GM12878 (cell line): ENCODE data around the gene TECR. TPM values are rescaled to one million over a fixed set of nuclear protein-coding genes. Genes with fewer than 3 reads are reported as not detected.

Source experiments
- ATAC-seq: fragments of 200-7000 bp; cut with Tn5 transposase; 3 replicates; pipeline ENCODE4 v1.9.1; 2020; ENCODE audit warnings: mild to moderate bottlenecking, moderate library complexity
- BruUV-seq: library from RNA; stranded (reverse); fragments of 400-500 nt; replicated peaks from 2 replicates; lab custom pipeline; 2021; lab: Mats Ljungman, UMichigan
- CTCF ChIA-PET: fragments of 300-600 bp; sonication (Branson Sonifier 250); formaldehyde crosslinking; extraction: SDS; loops from one replicate; lab custom pipeline; 2021; ENCODE audit warnings: inconsistent platforms; lab: Yijun Ruan, JAX
- POLR2A ChIA-PET: fragments of 350-600 bp; formaldehyde crosslinking; extraction: SDS; loops from one replicate; lab custom pipeline; 2021; ENCODE audit warnings: inconsistent platforms; lab: Charles Lee
- RAD21 ChIA-PET: fragments of 300-600 bp; sonication (Branson Sonifier 250); formaldehyde crosslinking; loops from one replicate; lab custom pipeline; 2023; ENCODE audit warnings: antibody characterized with exemption; ENCODE audit not compliant: unreplicated experiment; lab: Charles Lee
- SMC1A ChIA-PET: fragments of 300-600 bp; sonication (Branson Sonifier 250); formaldehyde crosslinking; loops from one replicate; lab custom pipeline; 2023; ENCODE audit not compliant: unreplicated experiment, uncharacterized antibody; lab: Charles Lee
- DNase-seq: peaks from one replicate; pipeline ENCODE4 v3.0.0-alpha.2; 2011; ENCODE audit warnings: low read depth, low spot score
- FAIRE-seq: peaks from 3 replicates; lab custom pipeline; 2011; peaks lifted over from hg19 to GRCh38; lab: Jason Lieb, UNC
- H2AFZ ChIP-seq: 2 replicates; pipeline ENCODE4 v1.6.0; 2011; ENCODE audit warnings: low read depth, low read length, control low read depth; ENCODE audit not compliant: control insufficient read depth
- H3K27ac ChIP-seq: 2 replicates; pipeline ENCODE4 v1.5.1; 2011; ENCODE audit warnings: control low read depth; ENCODE audit not compliant: control insufficient read depth, insufficient read depth
- H3K27me3 ChIP-seq, 2 experiments: replicated peaks in 1 of 2; 2 replicates each; pipeline versions ENCODE4 v1.6.0 to v1.6.1; 2011; ENCODE audit warnings: low read length in 1 of 2; ENCODE audit not compliant: control insufficient read depth in 2 of 2, insufficient read depth in 2 of 2
- H3K36me3 ChIP-seq, 2 experiments: 2 replicates each; pipeline ENCODE4 v1.5.1; 2011; ENCODE audit warnings: low read length in 1 of 2; ENCODE audit not compliant: control insufficient read depth in 2 of 2, insufficient read depth in 2 of 2
- H3K4me1 ChIP-seq: 2 replicates; pipeline ENCODE4 v1.6.1; 2011; ENCODE audit warnings: mild to moderate bottlenecking, low read length, moderate library complexity, mixed read lengths; ENCODE audit not compliant: control insufficient read depth, insufficient read depth
- H3K4me2 ChIP-seq: 2 replicates; pipeline ENCODE4 v1.6.0; 2011; ENCODE audit warnings: control low read depth; ENCODE audit not compliant: control insufficient read depth, insufficient read depth
- H3K4me3 ChIP-seq: fragments of 200-600 bp; sonication (generic); 2 replicates; pipeline ENCODE4 v1.5.1; 2016
- H3K79me2 ChIP-seq: 2 replicates; pipeline ENCODE4 v1.6.0; 2011; ENCODE audit warnings: low read length; ENCODE audit not compliant: control insufficient read depth, insufficient read depth
- H3K9ac ChIP-seq: 2 replicates; pipeline ENCODE4 v1.8.0; 2011; ENCODE audit warnings: low read length, control low read depth, mixed read lengths; ENCODE audit not compliant: control insufficient read depth, insufficient read depth
- H3K9me3 ChIP-seq: replicated peaks from 3 replicates; pipeline ENCODE4 v1.5.1; 2011; ENCODE audit warnings: mild to moderate bottlenecking, low read length; ENCODE audit not compliant: control insufficient read depth, insufficient read depth
- H4K20me1 ChIP-seq: 2 replicates; pipeline ENCODE4 v1.6.0; 2011; ENCODE audit not compliant: control insufficient read depth, insufficient read depth
- BACH1 ChIP-seq: fragments of 450-650 bp; IDR thresholded peaks from 2 replicates; pipeline ENCODE4 v1.6.1; 2017; ENCODE audit warnings: mild to moderate bottlenecking, borderline replicate concordance
- GATAD2B ChIP-seq: fragments of 450-650 bp; conservative IDR thresholded peaks from 2 replicates; pipeline ENCODE4 v1.6.1; 2017; ENCODE audit warnings: low read depth, mild to moderate bottlenecking, moderate library complexity
- IKZF2 ChIP-seq, 2 experiments: fragments of 450-650 bp; IDR thresholded peaks; 2 replicates each; pipeline ENCODE4 v1.6.1; 2017; ENCODE audit warnings: mild to moderate bottlenecking in 2 of 2, moderate library complexity in 2 of 2
- NR2C2 ChIP-seq: IDR thresholded peaks from 2 replicates; pipeline ENCODE4 v1.6.1; 2011; ENCODE audit warnings: borderline replicate concordance, low read depth; ENCODE audit not compliant: control insufficient read depth, insufficient read length
- POLR2A ChIP-seq: IDR thresholded peaks from 2 replicates; pipeline ENCODE4 v1.6.1; 2011; ENCODE audit warnings: low read depth, mild to moderate bottlenecking, low read length
- RB1 ChIP-seq: fragments of 450-650 bp; formaldehyde crosslinking; IDR thresholded peaks from 2 replicates; pipeline ENCODE4 v1.6.1; 2017; ENCODE audit warnings: mild to moderate bottlenecking, borderline replicate concordance
- TCF3 ChIP-seq: IDR thresholded peaks from 2 replicates; pipeline ENCODE4 v1.6.1; 2012; ENCODE audit warnings: low read depth, mild to moderate bottlenecking, low read length, borderline replicate concordance; ENCODE audit not compliant: insufficient read depth
- WGBS: methylation state at CpG from one replicate; pipeline ENCODE4 v1.1.6; 2016; ENCODE audit warnings: low lambda C conversion rate; ENCODE audit not compliant: insufficient replicate concordance, insufficient coverage; ENCODE audit errors: missing lambda C conversion rate; 5-methylcytosine and 5-hydroxymethylcytosine counted together
- in situ Hi-C: fragments of 300-500 bp; cut with MboI; formaldehyde crosslinking; loops from 9 replicates; pipeline ENCODE4 v1.14.3; 2018; ENCODE audit warnings: mixed read lengths
- intact Hi-C: fragments of 100-400 bp; cut with micrococcal nuclease; formaldehyde crosslinking; loops from one replicate; pipeline ENCODE4 v1.14.2; 2022; ENCODE audit not compliant: unreplicated experiment
- polyA plus RNA-seq, 11 experiments: library from polyadenylated mRNA; depleted of rRNA in 4 of 11; unstranded in 6 of 11; stranded (reverse) in 5 of 11; fragments of >200 nt; fragmentation: Nextera tagmentation in 4 of 11; fragmentation: Illumina TruSeq in 1 of 11; extraction: Ambion mirVana in 4 of 11; extraction: Trizol in 1 of 11; gene quantifications; 1 replicate in 1 of 11; 2 replicates in 10 of 11; pipeline versions ENCODE4 v1.2.1 to v1.2.3, GENCODE V29; 2011 to 2016; ENCODE audit warnings: inconsistent platforms in 2 of 11, missing spikeins in 2 of 11, low read depth in 1 of 11
- total RNA-seq, 4 experiments: library from RNA; depleted of rRNA in 3 of 4; stranded (reverse); fragments of >200 nt in 3 of 4; fragmentation: Illumina TruSeq in 1 of 4; extraction: Trizol in 1 of 4; gene quantifications; 2 replicates each; pipeline versions ENCODE4 v1.2.1 to v1.2.3, GENCODE V29; 2013 to 2021
- TF ChIP-seq, protein P1 (sequence below): IDR thresholded peaks from 2 replicates; pipeline ENCODE4 v1.6.1; 2012; ENCODE audit warnings: low read depth, low read length, improper control_type of control experiment
- TF ChIP-seq, protein P2 (sequence below): fragments of 450-650 bp; IDR thresholded peaks from 2 replicates; pipeline ENCODE4 v1.6.1; 2017; ENCODE audit warnings: mild to moderate bottlenecking, moderate library complexity
- TF ChIP-seq, protein P3 (sequence below): fragments of 450-650 bp; formaldehyde crosslinking; IDR thresholded peaks from 2 replicates; pipeline ENCODE4 v1.4.0; 2022; ENCODE audit warnings: mild to moderate bottlenecking, moderate library complexity
- TF ChIP-seq, protein P4 (sequence below): fragments of 450-650 bp; formaldehyde crosslinking; IDR thresholded peaks from 2 replicates; pipeline ENCODE4 v1.5.0; 2022; ENCODE audit warnings: mild to moderate bottlenecking, missing genetic modification characterization

The TECR gene
- total and polyA plus RNA-seq, 10 of the 15 experiments (the other 5 are each of a cell fraction or from before 2014, with no cell fraction given) = 9.6 to 157 (median 64.2) TPM

DNA sequence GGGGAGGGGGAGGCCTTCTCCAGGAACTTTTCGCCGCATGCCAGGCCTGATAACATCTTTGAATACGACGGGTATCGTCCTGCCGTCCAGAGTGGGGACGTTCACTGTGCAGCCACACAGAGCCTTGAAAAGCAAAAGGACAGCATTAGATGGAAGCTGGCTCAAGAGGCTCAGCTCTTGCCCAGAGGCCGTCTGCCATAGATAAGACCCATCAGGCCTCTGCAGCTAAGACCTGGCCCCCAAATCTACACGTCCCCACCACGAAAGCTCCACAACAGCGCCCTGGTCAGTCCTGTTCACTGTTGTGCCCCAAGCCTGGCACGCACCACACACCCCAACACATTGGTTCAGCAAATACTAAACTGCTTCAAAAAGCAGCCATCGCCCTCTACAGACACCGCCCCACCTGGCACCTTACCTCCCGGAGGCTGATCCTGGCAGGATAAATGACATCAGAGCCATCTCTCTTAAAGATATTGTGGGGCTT, 13.3 kb upstream of the TECR start:
- H3K4me1 ChIP-seq = peaks cover 9% of the 10 kb centered on the region
- H3K27me3 ChIP-seq = no peaks in the 10 kb centered on the region

More for the DNA sequence above, 13.3 kb upstream of the TECR start:
- Histone ChIP-seq H3K79me2 (peaks cover 30% of the 10 kb centered on the region), H4K20me1 (peaks cover 3% of the 10 kb centered on the region; the same call in 1 of the 2 replicates), H3K9ac (peak overlapping the region; percentile 80; the same call in 1 of the 2 replicates), H3K27ac (no peak overlapping the region), H3K9me3 (no peaks in the 10 kb centered on the region), H2AFZ (no peak overlapping the region), H3K4me2 (peak overlapping the region; percentile 90), H3K4me3 (peak overlapping the region; percentile 95), H3K36me3 (peaks cover 3 to 12% of the 10 kb centered on the region in 2 experiments; a peak in 3 of 4 replicates)
- FAIRE-seq (no peak), ATAC-seq (no peak), DNase-seq (no peak)
- SMC1A ChIA-PET = interaction anchor here (0.8 to 1.3 kb wide), 2 partner anchors 11 to 156 kb away, joined by 4 read pairs; no protein-coding TSS in a partner anchor
- CTCF ChIA-PET = interaction anchor here (0.9 to 4.9 kb wide), 4 partner anchors 10 to 58 kb away, joined by 3 to 41 read pairs (median 7); no protein-coding TSS in a partner anchor
- 88% methylated on average over 15 of the region's 15 CpGs for WGBS
- TF ChIP-seq IKZF2 (IDR thresholded peaks at IDR 0.05) (no peak), GATAD2B (no peak), NR2C2 (no peak), TCF3 (no peak), BACH1 (peak; percentile 39; the same call in 1 of the 2 replicates), POLR2A (0 out of 2 replicates have a peak, but pooled peaks have one; percentile 46), RB1 (no peak)
- TF ChIP-seq, protein P1, sequence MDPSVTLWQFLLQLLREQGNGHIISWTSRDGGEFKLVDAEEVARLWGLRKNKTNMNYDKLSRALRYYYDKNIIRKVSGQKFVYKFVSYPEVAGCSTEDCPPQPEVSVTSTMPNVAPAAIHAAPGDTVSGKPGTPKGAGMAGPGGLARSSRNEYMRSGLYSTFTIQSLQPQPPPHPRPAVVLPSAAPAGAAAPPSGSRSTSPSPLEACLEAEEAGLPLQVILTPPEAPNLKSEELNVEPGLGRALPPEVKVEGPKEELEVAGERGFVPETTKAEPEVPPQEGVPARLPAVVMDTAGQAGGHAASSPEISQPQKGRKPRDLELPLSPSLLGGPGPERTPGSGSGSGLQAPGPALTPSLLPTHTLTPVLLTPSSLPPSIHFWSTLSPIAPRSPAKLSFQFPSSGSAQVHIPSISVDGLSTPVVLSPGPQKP = no peak
- TF ChIP-seq, protein P2, sequence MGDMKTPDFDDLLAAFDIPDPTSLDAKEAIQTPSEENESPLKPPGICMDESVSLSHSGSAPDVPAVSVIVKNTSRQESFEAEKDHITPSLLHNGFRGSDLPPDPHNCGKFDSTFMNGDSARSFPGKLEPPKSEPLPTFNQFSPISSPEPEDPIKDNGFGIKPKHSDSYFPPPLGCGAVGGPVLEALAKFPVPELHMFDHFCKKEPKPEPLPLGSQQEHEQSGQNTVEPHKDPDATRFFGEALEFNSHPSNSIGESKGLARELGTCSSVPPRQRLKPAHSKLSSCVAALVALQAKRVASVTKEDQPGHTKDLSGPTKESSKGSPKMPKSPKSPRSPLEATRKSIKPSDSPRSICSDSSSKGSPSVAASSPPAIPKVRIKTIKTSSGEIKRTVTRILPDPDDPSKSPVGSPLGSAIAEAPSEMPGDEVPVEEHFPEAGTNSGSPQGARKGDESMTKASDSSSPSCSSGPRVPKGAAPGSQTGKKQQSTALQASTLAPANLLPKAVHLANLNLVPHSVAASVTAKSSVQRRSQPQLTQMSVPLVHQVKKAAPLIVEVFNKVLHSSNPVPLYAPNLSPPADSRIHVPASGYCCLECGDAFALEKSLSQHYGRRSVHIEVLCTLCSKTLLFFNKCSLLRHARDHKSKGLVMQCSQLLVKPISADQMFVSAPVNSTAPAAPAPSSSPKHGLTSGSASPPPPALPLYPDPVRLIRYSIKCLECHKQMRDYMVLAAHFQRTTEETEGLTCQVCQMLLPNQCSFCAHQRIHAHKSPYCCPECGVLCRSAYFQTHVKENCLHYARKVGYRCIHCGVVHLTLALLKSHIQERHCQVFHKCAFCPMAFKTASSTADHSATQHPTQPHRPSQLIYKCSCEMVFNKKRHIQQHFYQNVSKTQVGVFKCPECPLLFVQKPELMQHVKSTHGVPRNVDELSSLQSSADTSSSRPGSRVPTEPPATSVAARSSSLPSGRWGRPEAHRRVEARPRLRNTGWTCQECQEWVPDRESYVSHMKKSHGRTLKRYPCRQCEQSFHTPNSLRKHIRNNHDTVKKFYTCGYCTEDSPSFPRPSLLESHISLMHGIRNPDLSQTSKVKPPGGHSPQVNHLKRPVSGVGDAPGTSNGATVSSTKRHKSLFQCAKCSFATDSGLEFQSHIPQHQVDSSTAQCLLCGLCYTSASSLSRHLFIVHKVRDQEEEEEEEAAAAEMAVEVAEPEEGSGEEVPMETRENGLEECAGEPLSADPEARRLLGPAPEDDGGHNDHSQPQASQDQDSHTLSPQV = no peak
- TF ChIP-seq, protein P3, sequence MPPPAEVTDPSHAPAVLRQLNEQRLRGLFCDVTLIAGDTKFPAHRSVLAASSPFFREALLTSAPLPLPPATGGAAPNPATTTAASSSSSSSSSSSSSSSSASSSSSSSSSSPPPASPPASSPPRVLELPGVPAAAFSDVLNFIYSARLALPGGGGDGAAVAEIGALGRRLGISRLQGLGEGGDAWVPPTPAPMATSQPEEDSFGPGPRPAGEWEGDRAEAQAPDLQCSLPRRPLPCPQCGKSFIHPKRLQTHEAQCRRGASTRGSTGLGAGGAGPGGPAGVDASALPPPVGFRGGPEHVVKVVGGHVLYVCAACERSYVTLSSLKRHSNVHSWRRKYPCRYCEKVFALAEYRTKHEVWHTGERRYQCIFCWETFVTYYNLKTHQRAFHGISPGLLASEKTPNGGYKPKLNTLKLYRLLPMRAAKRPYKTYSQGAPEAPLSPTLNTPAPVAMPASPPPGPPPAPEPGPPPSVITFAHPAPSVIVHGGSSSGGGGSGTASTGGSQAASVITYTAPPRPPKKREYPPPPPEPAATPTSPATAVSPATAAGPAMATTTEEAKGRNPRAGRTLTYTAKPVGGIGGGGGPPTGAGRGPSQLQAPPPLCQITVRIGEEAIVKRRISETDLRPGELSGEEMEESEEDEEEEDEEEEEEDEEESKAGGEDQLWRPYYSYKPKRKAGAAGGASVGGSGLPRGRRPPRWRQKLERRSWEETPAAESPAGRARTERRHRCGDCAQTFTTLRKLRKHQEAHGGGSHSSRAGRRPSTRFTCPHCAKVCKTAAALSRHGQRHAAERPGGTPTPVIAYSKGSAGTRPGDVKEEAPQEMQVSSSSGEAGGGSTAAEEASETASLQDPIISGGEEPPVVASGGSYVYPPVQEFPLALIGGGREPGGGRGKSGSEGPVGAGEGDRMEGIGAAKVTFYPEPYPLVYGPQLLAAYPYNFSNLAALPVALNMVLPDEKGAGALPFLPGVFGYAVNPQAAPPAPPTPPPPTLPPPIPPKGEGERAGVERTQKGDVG (CRISPR knock-in tag) = peak; percentile 4; the same call in 1 of the 2 replicates
- TF ChIP-seq, protein P4, sequence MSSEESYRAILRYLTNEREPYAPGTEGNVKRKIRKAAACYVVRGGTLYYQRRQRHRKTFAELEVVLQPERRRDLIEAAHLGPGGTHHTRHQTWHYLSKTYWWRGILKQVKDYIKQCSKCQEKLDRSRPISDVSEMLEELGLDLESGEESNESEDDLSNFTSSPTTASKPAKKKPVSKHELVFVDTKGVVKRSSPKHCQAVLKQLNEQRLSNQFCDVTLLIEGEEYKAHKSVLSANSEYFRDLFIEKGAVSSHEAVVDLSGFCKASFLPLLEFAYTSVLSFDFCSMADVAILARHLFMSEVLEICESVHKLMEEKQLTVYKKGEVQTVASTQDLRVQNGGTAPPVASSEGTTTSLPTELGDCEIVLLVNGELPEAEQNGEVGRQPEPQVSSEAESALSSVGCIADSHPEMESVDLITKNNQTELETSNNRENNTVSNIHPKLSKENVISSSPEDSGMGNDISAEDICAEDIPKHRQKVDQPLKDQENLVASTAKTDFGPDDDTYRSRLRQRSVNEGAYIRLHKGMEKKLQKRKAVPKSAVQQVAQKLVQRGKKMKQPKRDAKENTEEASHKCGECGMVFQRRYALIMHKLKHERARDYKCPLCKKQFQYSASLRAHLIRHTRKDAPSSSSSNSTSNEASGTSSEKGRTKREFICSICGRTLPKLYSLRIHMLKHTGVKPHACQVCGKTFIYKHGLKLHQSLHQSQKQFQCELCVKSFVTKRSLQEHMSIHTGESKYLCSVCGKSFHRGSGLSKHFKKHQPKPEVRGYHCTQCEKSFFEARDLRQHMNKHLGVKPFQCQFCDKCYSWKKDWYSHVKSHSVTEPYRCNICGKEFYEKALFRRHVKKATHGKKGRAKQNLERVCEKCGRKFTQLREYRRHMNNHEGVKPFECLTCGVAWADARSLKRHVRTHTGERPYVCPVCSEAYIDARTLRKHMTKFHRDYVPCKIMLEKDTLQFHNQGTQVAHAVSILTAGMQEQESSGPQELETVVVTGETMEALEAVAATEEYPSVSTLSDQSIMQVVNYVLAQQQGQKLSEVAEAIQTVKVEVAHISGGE (CRISPR knock-in tag) = no peak
- no TSS peak for BruUV-seq
- intact Hi-C loops = no loop called here
- POLR2A ChIA-PET = interaction anchor here (0.6 kb wide), 1 partner anchor 17 kb away, joined by 5 read pairs; no protein-coding TSS in a partner anchor
- RAD21 ChIA-PET = no interaction called here
- in situ Hi-C loops = no loop called here
